ENCODE measurements around the gene CRISPLD2.

CRISPLD2 gene

DNA sequence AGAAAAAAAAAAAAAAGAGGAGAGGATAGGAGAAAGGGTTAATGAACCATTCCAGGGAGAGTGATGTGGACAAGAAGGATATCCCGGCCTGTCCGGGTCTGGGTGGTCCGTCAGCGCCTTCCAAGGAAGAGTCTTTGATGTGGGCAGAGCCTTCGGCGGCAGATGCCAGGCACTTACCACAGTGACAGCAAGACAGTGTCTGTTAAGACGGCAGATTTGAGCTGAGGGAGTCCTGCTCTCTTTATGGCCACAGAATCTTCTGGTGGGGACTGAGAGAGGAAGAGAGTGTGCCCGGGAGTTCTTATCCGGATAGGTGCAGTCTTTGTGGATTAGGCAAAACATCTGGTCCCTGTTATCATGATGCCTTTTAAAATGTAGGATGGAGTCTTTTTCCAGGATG lies 96.4 kb downstream of the CRISPLD2 start:
- Histone ChIP-seq H3K36me3 (ENCODE audit: control insufficient read depth in 2 of 2, insufficient read depth in 1 of 2, low read length in 2 of 2) (no peaks in the 10 kb centered on the region), H3K9me3 (ENCODE audit: control insufficient read depth, insufficient read depth, low read depth, low read length) (no peaks in the 10 kb centered on the region), H3K4me1 (ENCODE audit: control insufficient read depth, insufficient read depth, low read length) (no peaks in the 10 kb centered on the region; the same call in 1 of the 2 replicates), H3K4me3 (ENCODE audit: low read depth, low read length) (no peak overlapping the region), H3K27ac (ENCODE audit: extremely low read depth, low read depth, low read length) (no peak overlapping the region)
- ChIA-PET POLR2A (no interaction called here), CTCF (interaction anchor here (1.4 kb wide), 1 partner anchor 9 kb away, joined by 4 read pairs; no protein-coding TSS in a partner anchor)
- no peak for TF ChIP-seq ZNF274 (IDR thresholded peaks at IDR 0.05; ENCODE audit: low read length)
- TF ChIP-seq ZNF274 (tag by site-specific recombination; IDR thresholded peaks at IDR 0.05; ENCODE audit: borderline replicate concordance), result no peak
- TF ChIP-seq RBAK (tag by site-specific recombination; IDR thresholded peaks at IDR 0.05), result no peak
- TF ChIP-seq ZNF776 (tag by site-specific recombination; IDR thresholded peaks at IDR 0.05; ENCODE audit: borderline replicate concordance), result no peak
- TF ChIP-seq, protein P1, sequence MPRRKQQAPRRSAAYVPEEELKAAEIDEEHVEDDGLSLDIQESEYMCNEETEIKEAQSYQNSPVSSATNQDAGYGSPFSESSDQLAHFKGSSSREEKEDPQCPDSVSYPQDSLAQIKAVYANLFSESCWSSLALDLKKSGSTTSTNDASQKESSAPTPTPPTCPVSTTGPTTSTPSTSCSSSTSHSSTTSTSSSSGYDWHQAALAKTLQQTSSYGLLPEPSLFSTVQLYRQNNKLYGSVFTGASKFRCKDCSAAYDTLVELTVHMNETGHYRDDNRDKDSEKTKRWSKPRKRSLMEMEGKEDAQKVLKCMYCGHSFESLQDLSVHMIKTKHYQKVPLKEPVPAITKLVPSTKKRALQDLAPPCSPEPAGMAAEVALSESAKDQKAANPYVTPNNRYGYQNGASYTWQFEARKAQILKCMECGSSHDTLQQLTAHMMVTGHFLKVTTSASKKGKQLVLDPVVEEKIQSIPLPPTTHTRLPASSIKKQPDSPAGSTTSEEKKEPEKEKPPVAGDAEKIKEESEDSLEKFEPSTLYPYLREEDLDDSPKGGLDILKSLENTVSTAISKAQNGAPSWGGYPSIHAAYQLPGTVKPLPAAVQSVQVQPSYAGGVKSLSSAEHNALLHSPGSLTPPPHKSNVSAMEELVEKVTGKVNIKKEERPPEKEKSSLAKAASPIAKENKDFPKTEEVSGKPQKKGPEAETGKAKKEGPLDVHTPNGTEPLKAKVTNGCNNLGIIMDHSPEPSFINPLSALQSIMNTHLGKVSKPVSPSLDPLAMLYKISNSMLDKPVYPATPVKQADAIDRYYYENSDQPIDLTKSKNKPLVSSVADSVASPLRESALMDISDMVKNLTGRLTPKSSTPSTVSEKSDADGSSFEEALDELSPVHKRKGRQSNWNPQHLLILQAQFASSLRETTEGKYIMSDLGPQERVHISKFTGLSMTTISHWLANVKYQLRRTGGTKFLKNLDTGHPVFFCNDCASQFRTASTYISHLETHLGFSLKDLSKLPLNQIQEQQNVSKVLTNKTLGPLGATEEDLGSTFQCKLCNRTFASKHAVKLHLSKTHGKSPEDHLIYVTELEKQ (tag by site-specific recombination; IDR thresholded peaks at IDR 0.05; ENCODE audit: borderline replicate concordance), result no peak
- no peak for TF ChIP-seq ZIC2 (tag by site-specific recombination; IDR thresholded peaks at IDR 0.05)
- no peak for TF ChIP-seq ZNF175 (tag by site-specific recombination; IDR thresholded peaks at IDR 0.05)
- TF ChIP-seq ZNF16 (tag by site-specific recombination; IDR thresholded peaks at IDR 0.05; ENCODE audit: low read depth), result no peak
- TF ChIP-seq, protein P2, sequence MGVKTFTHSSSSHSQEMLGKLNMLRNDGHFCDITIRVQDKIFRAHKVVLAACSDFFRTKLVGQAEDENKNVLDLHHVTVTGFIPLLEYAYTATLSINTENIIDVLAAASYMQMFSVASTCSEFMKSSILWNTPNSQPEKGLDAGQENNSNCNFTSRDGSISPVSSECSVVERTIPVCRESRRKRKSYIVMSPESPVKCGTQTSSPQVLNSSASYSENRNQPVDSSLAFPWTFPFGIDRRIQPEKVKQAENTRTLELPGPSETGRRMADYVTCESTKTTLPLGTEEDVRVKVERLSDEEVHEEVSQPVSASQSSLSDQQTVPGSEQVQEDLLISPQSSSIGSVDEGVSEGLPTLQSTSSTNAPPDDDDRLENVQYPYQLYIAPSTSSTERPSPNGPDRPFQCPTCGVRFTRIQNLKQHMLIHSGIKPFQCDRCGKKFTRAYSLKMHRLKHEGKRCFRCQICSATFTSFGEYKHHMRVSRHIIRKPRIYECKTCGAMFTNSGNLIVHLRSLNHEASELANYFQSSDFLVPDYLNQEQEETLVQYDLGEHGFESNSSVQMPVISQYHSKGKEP (tag by site-specific recombination; IDR thresholded peaks at IDR 0.05), result no peak
- TF ChIP-seq ZNF791 (tag by site-specific recombination; IDR thresholded peaks at IDR 0.05), result no peak
- no peak for TF ChIP-seq WT1 (tag by site-specific recombination; IDR thresholded peaks at IDR 0.05)
- TF ChIP-seq ZNF302 (tag by site-specific recombination; IDR thresholded peaks at IDR 0.05; ENCODE audit: low read depth), result no peak
- TF ChIP-seq ZBTB21 (tag by site-specific recombination; IDR thresholded peaks at IDR 0.05), result no peak

DNA sequence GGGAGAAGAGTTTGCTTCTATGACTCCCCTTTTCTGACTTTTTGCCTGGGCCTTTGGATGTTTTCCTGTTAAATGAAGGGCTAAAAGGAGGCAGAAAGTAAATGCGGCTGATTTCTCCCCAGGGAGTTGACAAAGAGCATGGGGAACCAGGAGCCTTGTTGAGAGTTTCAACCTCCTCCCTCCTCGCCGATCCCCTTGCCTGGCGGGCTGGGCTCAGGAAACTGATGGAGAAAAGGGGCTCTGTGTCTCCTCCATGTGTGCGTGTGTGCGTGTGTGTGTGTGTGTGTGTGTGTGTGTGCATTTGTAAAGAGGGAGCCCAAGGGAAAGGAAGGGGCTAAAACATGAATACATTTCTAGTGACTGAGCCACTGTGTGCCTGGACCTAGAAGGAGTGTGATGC lies 97.1 kb downstream of the CRISPLD2 start:
- Histone ChIP-seq H3K4me1 (ENCODE audit: control insufficient read depth, insufficient read depth, low read length) (no peaks in the 10 kb centered on the region; the same call in 1 of the 2 replicates), H3K9me3 (ENCODE audit: control insufficient read depth, insufficient read depth, low read depth, low read length) (no peaks in the 10 kb centered on the region), H3K27ac (ENCODE audit: extremely low read depth, low read depth, low read length) (no peak overlapping the region), H3K4me3 (ENCODE audit: low read depth, low read length) (no peak overlapping the region), H3K36me3 (ENCODE audit: control insufficient read depth in 2 of 2, insufficient read depth in 1 of 2, low read length in 2 of 2) (no peaks in the 10 kb centered on the region)
- ChIA-PET POLR2A (no interaction called here), CTCF (interaction anchor here (0.7 to 1.4 kb wide), 2 partner anchors 8 to 10 kb away, joined by 4 read pairs; no protein-coding TSS in a partner anchor)
- TF ChIP-seq, protein P3, sequence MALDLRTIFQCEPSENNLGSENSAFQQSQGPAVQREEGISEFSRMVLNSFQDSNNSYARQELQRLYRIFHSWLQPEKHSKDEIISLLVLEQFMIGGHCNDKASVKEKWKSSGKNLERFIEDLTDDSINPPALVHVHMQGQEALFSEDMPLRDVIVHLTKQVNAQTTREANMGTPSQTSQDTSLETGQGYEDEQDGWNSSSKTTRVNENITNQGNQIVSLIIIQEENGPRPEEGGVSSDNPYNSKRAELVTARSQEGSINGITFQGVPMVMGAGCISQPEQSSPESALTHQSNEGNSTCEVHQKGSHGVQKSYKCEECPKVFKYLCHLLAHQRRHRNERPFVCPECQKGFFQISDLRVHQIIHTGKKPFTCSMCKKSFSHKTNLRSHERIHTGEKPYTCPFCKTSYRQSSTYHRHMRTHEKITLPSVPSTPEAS (tag by site-specific recombination; IDR thresholded peaks at IDR 0.05), result peak; percentile 70
- TF ChIP-seq, protein P4, sequence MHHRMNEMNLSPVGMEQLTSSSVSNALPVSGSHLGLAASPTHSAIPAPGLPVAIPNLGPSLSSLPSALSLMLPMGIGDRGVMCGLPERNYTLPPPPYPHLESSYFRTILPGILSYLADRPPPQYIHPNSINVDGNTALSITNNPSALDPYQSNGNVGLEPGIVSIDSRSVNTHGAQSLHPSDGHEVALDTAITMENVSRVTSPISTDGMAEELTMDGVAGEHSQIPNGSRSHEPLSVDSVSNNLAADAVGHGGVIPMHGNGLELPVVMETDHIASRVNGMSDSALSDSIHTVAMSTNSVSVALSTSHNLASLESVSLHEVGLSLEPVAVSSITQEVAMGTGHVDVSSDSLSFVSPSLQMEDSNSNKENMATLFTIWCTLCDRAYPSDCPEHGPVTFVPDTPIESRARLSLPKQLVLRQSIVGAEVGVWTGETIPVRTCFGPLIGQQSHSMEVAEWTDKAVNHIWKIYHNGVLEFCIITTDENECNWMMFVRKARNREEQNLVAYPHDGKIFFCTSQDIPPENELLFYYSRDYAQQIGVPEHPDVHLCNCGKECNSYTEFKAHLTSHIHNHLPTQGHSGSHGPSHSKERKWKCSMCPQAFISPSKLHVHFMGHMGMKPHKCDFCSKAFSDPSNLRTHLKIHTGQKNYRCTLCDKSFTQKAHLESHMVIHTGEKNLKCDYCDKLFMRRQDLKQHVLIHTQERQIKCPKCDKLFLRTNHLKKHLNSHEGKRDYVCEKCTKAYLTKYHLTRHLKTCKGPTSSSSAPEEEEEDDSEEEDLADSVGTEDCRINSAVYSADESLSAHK (tag by site-specific recombination; IDR thresholded peaks at IDR 0.05), result peak; percentile 65; the same call in 1 of the 2 replicates
- TF ChIP-seq SALL2 (tag by site-specific recombination; IDR thresholded peaks at IDR 0.05; ENCODE audit: borderline replicate concordance), result no peak

All from HEK293 (cell line).